Upper lobe of left lung (tissue), 6 donors: Measurements from ENCODE around the gene SRSF2. TPM values are rescaled to one million over a fixed set of nuclear protein-coding genes. Genes with fewer than 3 reads are reported as not detected.

ENCODE experiments used
- ATAC-seq, 2 donors: fragments of 200-7000 bp; cut with Tn5 transposase; one replicate each; pipeline ENCODE4 v1.9.1; 2022; ENCODE audit warnings: mild to moderate bottlenecking in 2 of 2, moderate library complexity in 2 of 2; ENCODE audit not compliant: low FRiP score in 2 of 2
- DNase-seq, 2 donors: peaks; one replicate each; pipeline ENCODE4 v3.0.0-alpha.2; 2019 to 2020
- H3K27ac ChIP-seq, 4 donors: fragments of 200-600 bp; sonication (generic); one replicate each; pipeline ENCODE4 v1.5.1; 2016 to 2019
- H3K27me3 ChIP-seq, 4 donors: fragments of 200-600 bp; sonication (generic); one replicate each; pipeline ENCODE4 v1.5.1; 2017 to 2019
- H3K36me3 ChIP-seq, 4 donors: fragments of 200-600 bp; sonication (generic); one replicate each; pipeline ENCODE4 v1.5.1; 2016 to 2019
- H3K4me1 ChIP-seq, 4 donors: fragments of 200-600 bp; sonication (generic); one replicate each; pipeline ENCODE4 v1.5.1; 2018 to 2019
- H3K4me3 ChIP-seq, 4 donors: fragments of 200-600 bp; sonication (generic); one replicate each; pipeline ENCODE4 v1.5.1; 2017 to 2019; ENCODE audit warnings: mild to moderate bottlenecking in 2 of 4, moderate library complexity in 1 of 4
- H3K9me3 ChIP-seq, 4 donors: fragments of 200-600 bp; sonication (generic); one replicate each; pipeline ENCODE4 v1.5.1; 2018 to 2019
- EP300 ChIP-seq, 4 donors: sonication (generic); formaldehyde crosslinking; IDR thresholded peaks; one replicate each; pipeline ENCODE4 v1.5.1; 2017; ENCODE audit warnings: antibody characterized with exemption in 4 of 4, control low read depth in 2 of 4
- POLR2A ChIP-seq, 4 donors: fragments of 450-650 bp; IDR thresholded peaks; one replicate each; pipeline ENCODE4 v1.5.1; 2016 to 2017; ENCODE audit warnings: antibody characterized with exemption in 4 of 4, mild to moderate bottlenecking in 2 of 4
- POLR2AphosphoS5 ChIP-seq, 2 donors: sonication (generic); formaldehyde crosslinking; IDR thresholded peaks; one replicate each; pipeline ENCODE4 v1.5.1; 2017; ENCODE audit warnings: antibody characterized with exemption in 2 of 2
- WGBS, 2 donors: methylation state at CpG; one replicate each; pipeline ENCODE4 v1.1.5; 2017 to 2018; 5-methylcytosine and 5-hydroxymethylcytosine counted together
- small RNA-seq, 4 donors: library from RNA; depleted of rRNA; stranded (forward); fragments of <200 nt; gene quantifications; one replicate each; pipeline ENCODE3, GENCODE V24; 2016
- total RNA-seq, 6 donors: library from RNA; depleted of rRNA in 4 of 6; stranded (reverse); fragments of >200 nt in 4 of 6; gene quantifications; one replicate each; pipeline versions ENCODE4 v1.1.0 to v1.2.1, GENCODE V29; 2016 to 2021
- TF ChIP-seq, protein P1 (sequence below), 6 experiments: fragments of 450-650 bp in 4 of 6; fragments of 200-600 bp in 2 of 6; sonication (generic) in 2 of 6; IDR thresholded peaks; one replicate each; pipeline ENCODE4 v1.5.1; 2016 to 2019; ENCODE audit warnings: antibody characterized with exemption in 6 of 6
- donor health status: DM: no; HTN: no; CAD: no; lungs with moderate emphysema.
- donor health status: DM: no; HTN: yes; CAD: no; lungs with severe emphysema.

SRSF2 gene
- total RNA-seq, 6 donors from 2014 or later = 133 to 454 (median 211) TPM

DNA sequence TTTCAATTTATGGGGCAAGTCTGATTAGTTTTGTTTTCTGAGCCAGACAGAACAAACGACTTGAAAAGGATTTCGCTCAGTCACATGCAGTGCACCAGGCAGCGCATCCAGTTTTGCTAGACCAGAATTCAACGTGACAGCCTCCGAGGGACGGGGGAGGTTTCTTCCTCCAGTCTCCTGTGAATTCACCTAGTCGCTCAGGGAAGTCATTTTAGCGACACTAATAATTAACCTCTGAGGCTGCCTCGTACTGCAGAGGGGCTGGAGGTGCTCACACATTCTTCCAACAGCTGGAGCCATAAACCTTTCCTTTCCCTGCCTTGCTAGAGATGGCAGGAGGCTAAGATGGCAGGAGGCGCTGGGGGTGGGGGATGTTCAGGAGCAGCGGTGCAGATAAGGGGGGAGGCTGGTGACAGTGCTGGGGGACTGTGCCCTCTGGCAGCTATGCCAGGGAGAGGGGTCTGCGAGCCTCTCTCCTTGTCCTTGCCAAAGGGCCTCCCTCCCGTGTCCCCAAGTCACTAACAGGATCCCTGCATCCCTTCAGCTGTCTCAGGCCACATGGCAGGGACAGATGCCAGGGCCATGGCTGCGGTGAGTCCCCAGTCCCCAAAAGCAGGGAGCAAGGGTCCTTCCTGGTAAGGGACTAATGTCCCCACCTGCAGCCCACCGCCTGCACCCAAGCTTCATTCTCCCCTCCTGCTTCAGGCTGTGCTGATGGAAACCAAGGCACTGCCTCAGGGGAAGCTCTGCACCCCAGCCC lies 50.4 kb downstream of the SRSF2 start:
- DNase-seq = no peak
- H3K9me3 ChIP-seq = no peaks in the 10 kb centered on the region
- WGBS, 2 donors = 73 to 85% methylated on average over 9 to 14 of the region's 15 CpGs
- H3K36me3 ChIP-seq = peaks cover 0 to 43% (median 4%) of the 10 kb centered on the region in 4 donors
- H3K4me1 ChIP-seq = peaks cover 7 to 27% (median 16%) of the 10 kb centered on the region in 4 donors
- no peak for ATAC-seq
- peak overlapping the region in 2 of 4 donors; percentile 80 to 82 for H3K27ac ChIP-seq
- H3K4me3 ChIP-seq = no peak overlapping the region
- TF ChIP-seq EP300 (IDR thresholded peaks at IDR 0.05) = no peak
- no peak for TF ChIP-seq POLR2AphosphoS5 (IDR thresholded peaks at IDR 0.05)
- TF ChIP-seq, protein P1, sequence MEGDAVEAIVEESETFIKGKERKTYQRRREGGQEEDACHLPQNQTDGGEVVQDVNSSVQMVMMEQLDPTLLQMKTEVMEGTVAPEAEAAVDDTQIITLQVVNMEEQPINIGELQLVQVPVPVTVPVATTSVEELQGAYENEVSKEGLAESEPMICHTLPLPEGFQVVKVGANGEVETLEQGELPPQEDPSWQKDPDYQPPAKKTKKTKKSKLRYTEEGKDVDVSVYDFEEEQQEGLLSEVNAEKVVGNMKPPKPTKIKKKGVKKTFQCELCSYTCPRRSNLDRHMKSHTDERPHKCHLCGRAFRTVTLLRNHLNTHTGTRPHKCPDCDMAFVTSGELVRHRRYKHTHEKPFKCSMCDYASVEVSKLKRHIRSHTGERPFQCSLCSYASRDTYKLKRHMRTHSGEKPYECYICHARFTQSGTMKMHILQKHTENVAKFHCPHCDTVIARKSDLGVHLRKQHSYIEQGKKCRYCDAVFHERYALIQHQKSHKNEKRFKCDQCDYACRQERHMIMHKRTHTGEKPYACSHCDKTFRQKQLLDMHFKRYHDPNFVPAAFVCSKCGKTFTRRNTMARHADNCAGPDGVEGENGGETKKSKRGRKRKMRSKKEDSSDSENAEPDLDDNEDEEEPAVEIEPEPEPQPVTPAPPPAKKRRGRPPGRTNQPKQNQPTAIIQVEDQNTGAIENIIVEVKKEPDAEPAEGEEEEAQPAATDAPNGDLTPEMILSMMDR (IDR thresholded peaks at IDR 0.05) = no peak
- no peak for TF ChIP-seq POLR2A (IDR thresholded peaks at IDR 0.05)
- H3K27me3 ChIP-seq = no peaks in the 10 kb centered on the region

- TF ChIP-seq, protein P1 (IDR thresholded peaks at IDR 0.05) = no peak
- no peak for TF ChIP-seq POLR2A (IDR thresholded peaks at IDR 0.05)
- no peak for TF ChIP-seq POLR2AphosphoS5 (IDR thresholded peaks at IDR 0.05)
- TF ChIP-seq EP300 (IDR thresholded peaks at IDR 0.05) = no peak
- ATAC-seq (no peak), DNase-seq (no peak)
- no peak overlapping the region for H3K4me3 ChIP-seq
- no peak overlapping the region for H3K27ac ChIP-seq
- 83% methylated on average over 4 to 8 of the region's 8 CpGs for WGBS, 2 donors
- no peaks in the 10 kb centered on the region for H3K27me3 ChIP-seq
- H3K4me1 ChIP-seq = peaks cover 7 to 32% (median 16%) of the 10 kb centered on the region in 4 donors
- H3K9me3 ChIP-seq = no peaks in the 10 kb centered on the region
- H3K36me3 ChIP-seq = peaks cover 0 to 46% (median 4%) of the 10 kb centered on the region in 4 donors
These were observed 51.3 kb downstream of the SRSF2 start for GRCh38 chr17:76685846-76686245.

GRCh38 chr17:76685366-76685765 lies 51.8 kb downstream of the SRSF2 start:
- WGBS, 2 donors = 90% methylated on average over 7 to 12 of the region's 12 CpGs
- H3K36me3 ChIP-seq = peaks cover 0 to 51% (median 6%) of the 10 kb centered on the region in 4 donors
- H3K4me3 ChIP-seq = no peak overlapping the region
- H3K27me3 ChIP-seq = no peaks in the 10 kb centered on the region
- no peak for ATAC-seq
- no peak for DNase-seq
- no peak for TF ChIP-seq POLR2AphosphoS5 (IDR thresholded peaks at IDR 0.05)
- TF ChIP-seq, protein P1 (IDR thresholded peaks at IDR 0.05) = no peak
- H3K9me3 ChIP-seq = no peaks in the 10 kb centered on the region
- H3K27ac ChIP-seq = no peak overlapping the region
- H3K4me1 ChIP-seq = peaks cover 7 to 32% (median 16%) of the 10 kb centered on the region in 4 donors

DNA sequence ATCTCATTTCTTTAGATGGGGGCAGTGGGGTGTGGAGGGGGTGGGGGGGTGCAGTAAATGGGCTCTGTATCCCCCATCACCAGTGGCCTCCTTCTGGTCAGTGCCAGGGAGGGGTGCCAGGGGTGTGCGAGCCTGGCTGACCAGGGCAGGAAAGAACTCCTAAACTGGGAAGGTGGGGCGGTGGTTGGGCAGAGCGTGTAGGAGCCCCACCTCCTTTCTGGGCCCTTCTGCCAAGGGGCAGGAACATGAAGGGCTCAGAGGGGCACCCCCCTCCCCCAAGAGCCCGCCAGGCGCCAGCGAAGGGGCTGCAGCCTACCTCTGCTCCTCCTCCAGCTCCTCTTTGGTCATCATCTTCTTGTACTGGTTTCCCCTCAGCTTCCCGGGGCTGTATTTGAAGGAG lies 52.4 kb downstream of the SRSF2 start:
- ATAC-seq (no peak), DNase-seq (no peak)
- peaks cover 7 to 31% (median 16%) of the 10 kb centered on the region in 4 donors for H3K4me1 ChIP-seq
- TF ChIP-seq POLR2A (IDR thresholded peaks at IDR 0.05) (no peak), EP300 (IDR thresholded peaks at IDR 0.05) (no peak), POLR2AphosphoS5 (IDR thresholded peaks at IDR 0.05) (no peak)
- TF ChIP-seq, protein P1 (IDR thresholded peaks at IDR 0.05) = no peak
- H3K36me3 ChIP-seq = peaks cover 0 to 53% (median 7%) of the 10 kb centered on the region in 4 donors
- no peak overlapping the region for H3K27ac ChIP-seq
- H3K9me3 ChIP-seq = no peaks in the 10 kb centered on the region
- no peak overlapping the region for H3K4me3 ChIP-seq
- no peaks in the 10 kb centered on the region for H3K27me3 ChIP-seq
- 75 to 81% methylated on average over 6 to 7 of the region's 7 CpGs for WGBS, 2 donors

Small RNAs within 50 kb of the gene (small RNA-seq; reads per million reads assigned to genes)
- gene AC005837.3 = 0 reads per million in 4 donors
- 0 reads per million in 4 donors for gene RF02271
- gene RNU6-97P = 0 reads per million in 4 donors
- gene RNY4P36 = 0 to 1.4 (median 0.07) reads per million in 4 donors

Other genes starting within 250 kb of the SRSF2 start
- gene RHBDF2, start 235.9 kb downstream of the SRSF2 start, total RNA-seq = 100 to 1,000 TPM in 2 of 6 donors, 10 to 100 TPM in 4; 34.3 to 137 (median 47.6) TPM
- gene CYGB, start 199.6 kb downstream of the SRSF2 start, total RNA-seq = 10 to 100 TPM in 5 of 6 donors, 1 to 10 TPM in 1; 6.4 to 33.9 (median 16.6) TPM
- 10 to 100 TPM in 1 of 6 donors, 1 to 10 TPM in 4, not detected in 1; 3.0 to 13.9 (median 7.2) TPM for gene PRCD, start 197.3 kb downstream of the SRSF2 start, total RNA-seq
- 10 to 100 TPM; 24.4 to 63.5 (median 39.8) TPM for gene ST6GALNAC2, start 151.5 kb downstream of the SRSF2 start, total RNA-seq
- 10 to 100 TPM in 4 of 6 donors, 1 to 10 TPM in 2; 8.3 to 20.4 (median 19.1) TPM for gene ST6GALNAC1, start 93.6 kb downstream of the SRSF2 start, total RNA-seq
- 100 to 1,000 TPM in 1 of 6 donors, 10 to 100 TPM in 5; 21.0 to 147 (median 73.5) TPM for gene MXRA7, start 26.4 kb downstream of the SRSF2 start, total RNA-seq
- 10 to 100 TPM; 23.3 to 63.9 (median 31.0) TPM for gene JMJD6, start 10.7 kb downstream of the SRSF2 start, total RNA-seq
- gene METTL23, start 10.5 kb downstream of the SRSF2 start, total RNA-seq = 10 to 100 TPM; 13.6 to 38.9 (median 28.3) TPM
- 10 to 100 TPM; 23.9 to 49.2 (median 34.4) TPM for gene MFSD11, start 788 bp upstream of the SRSF2 start, total RNA-seq
- 1 to 10 TPM in 3 of 6 donors, under 1 TPM in 3; 0.20 to 3.0 (median 0.83) TPM for gene MGAT5B, start 131.1 kb upstream of the SRSF2 start, total RNA-seq